ENCODE results near the gene AAMDC.
A peak's percentile ranks its signal among the peaks of the same experiment; 100 is the strongest.
"Not testable (repeated sequence)": the region's sequence is repeated elsewhere in the genome, so short reads cannot be mapped to it uniquely, and the experiment has no call there.

AAMDC gene

GRCh38 chr11:77866336-77866735 is 45.4 kb downstream of the AAMDC start:
- in situ Hi-C loops (cut with HindIII; ENCODE audit: low sequenced_read_pairs): no loop called here
- no peak for DNase-seq (ENCODE audit: low read depth)
- no peak overlapping the region for H3K4me3 ChIP-seq (ENCODE audit: low read depth, low read length)
- no peak for TF ChIP-seq CTCF (IDR thresholded peaks at IDR 0.05; ENCODE audit: low read depth, low read length, missing control alignments)

- no peak for DNase-seq (ENCODE audit: low read depth)
- no peak for TF ChIP-seq CTCF (IDR thresholded peaks at IDR 0.05; ENCODE audit: low read depth, low read length, missing control alignments)
- no peak overlapping the region for H3K4me3 ChIP-seq (ENCODE audit: low read depth, low read length)
- in situ Hi-C loops (cut with HindIII; ENCODE audit: low sequenced_read_pairs): no loop called here
These were observed 47.8 kb downstream of the AAMDC start for GRCh38 chr11:77868744-77869143.

GRCh38 chr11:77871855-77872254 is 50.9 kb downstream of the AAMDC start:
- H3K4me3 ChIP-seq (ENCODE audit: low read depth, low read length): no peak overlapping the region
- TF ChIP-seq CTCF (IDR thresholded peaks at IDR 0.05; ENCODE audit: low read depth, low read length, missing control alignments): no peak

GRCh38 chr11:77873345-77873744 is 52.4 kb downstream of the AAMDC start:
- in situ Hi-C loops (cut with HindIII; ENCODE audit: low sequenced_read_pairs): no loop called here
- no peak for DNase-seq (ENCODE audit: low read depth)
- TF ChIP-seq CTCF (IDR thresholded peaks at IDR 0.05; ENCODE audit: low read depth, low read length, missing control alignments): no peak

More at GRCh38 chr11:77871855-77872254, 50.9 kb downstream of the AAMDC start:
- in situ Hi-C loops (cut with HindIII; ENCODE audit: low sequenced_read_pairs): no loop called here
- DNase-seq (ENCODE audit: low read depth): no peak

GRCh38 chr11:77874206-77874605 is 53.3 kb downstream of the AAMDC start:
- in situ Hi-C loops (cut with HindIII; ENCODE audit: low sequenced_read_pairs): no loop called here
- DNase-seq (ENCODE audit: low read depth): no peak
- no peak for TF ChIP-seq CTCF (IDR thresholded peaks at IDR 0.05; ENCODE audit: low read depth, low read length, missing control alignments)
- H3K4me3 ChIP-seq (ENCODE audit: low read depth, low read length): no peak overlapping the region

More at GRCh38 chr11:77873345-77873744, 52.4 kb downstream of the AAMDC start:
- no peak overlapping the region for H3K4me3 ChIP-seq (ENCODE audit: low read depth, low read length)

- TF ChIP-seq CTCF (IDR thresholded peaks at IDR 0.05; ENCODE audit: low read depth, low read length, missing control alignments): no peak
- no peak overlapping the region for H3K4me3 ChIP-seq (ENCODE audit: low read depth, low read length)
- no peak for DNase-seq (ENCODE audit: low read depth)
- in situ Hi-C loops (cut with HindIII; ENCODE audit: low sequenced_read_pairs): no loop called here
These were observed 55.1 kb downstream of the AAMDC start for GRCh38 chr11:77876045-77876444.

GRCh38 chr11:77878247-77878646 is 57.3 kb downstream of the AAMDC start:
- in situ Hi-C loops (cut with HindIII; ENCODE audit: low sequenced_read_pairs); H3K4me3 ChIP-seq (ENCODE audit: low read depth, low read length): not testable (repeated sequence)
- DNase-seq (ENCODE audit: low read depth): peak; percentile 64

All from astrocyte of the cerebellum (primary cell).